ENCODE measurements around the gene GRIN2A. TPM values are rescaled to one million over a fixed set of nuclear protein-coding genes. Genes with fewer than 3 reads are reported as not detected.

The GRIN2A gene
- polyA plus RNA-seq, 2 of the 4 experiments (the other 2 are of a cell fraction) = not detected

DNA sequence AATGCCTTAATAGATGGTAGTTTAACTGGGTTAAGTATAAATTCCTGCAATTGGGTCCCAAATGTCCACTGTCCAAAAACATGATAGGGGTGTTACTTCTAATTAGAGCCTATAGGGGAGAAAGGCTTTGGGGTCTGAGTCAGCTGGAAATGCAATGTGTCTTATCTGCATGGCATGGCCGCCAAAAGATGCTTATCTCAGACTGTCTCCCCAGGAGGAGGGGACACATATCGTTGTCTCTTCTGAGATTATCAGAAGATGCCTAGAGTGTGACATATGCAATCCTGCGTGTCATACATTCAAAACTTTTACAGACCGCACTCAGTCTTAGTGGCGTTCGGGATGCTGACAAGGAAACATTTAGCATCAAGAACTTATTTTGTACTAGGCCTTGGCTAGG lies 442.9 kb downstream of the GRIN2A start:
- FAIRE-seq = no peak
- ATAC-seq = no peak
- WGBS (ENCODE audit: missing lambda C conversion rate) = 42% methylated on average over 6 of the region's 6 CpGs

DNA sequence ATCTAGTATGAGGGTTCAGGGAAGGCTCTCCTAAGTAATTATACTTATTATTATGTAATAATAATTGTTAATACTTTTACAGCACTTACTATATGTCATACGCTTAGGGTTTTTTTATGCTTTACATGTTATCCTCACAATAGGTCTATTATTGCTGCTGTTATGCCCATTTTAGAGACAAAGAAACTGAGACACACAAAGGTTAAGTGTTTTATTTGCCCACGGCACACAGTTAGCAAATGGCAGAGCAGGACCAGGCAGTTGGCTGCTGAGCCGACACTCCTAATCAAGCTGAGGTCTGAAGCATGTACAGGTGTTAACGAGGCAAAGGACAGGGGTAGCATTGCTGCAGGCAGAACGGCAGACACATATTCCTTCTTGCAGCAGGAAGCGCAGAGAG lies 443.5 kb downstream of the GRIN2A start:
- Histone ChIP-seq H3K4me2 (no peak overlapping the region), H3K4me1 (no peaks in the 10 kb centered on the region), H3K27ac (no peak overlapping the region), H3K4me3 (no peak overlapping the region), H3K9me3 (no peaks in the 10 kb centered on the region)
- TF ChIP-seq EHF (CRISPR knock-in tag; IDR thresholded peaks at IDR 0.05) = no peak
- no peak for TF ChIP-seq NR3C1 (IDR thresholded peaks at IDR 0.05)
- DNase-seq (ENCODE audit: low read depth in 1 of 2, low spot score in 1 of 2) = no peak
- WGBS (ENCODE audit: missing lambda C conversion rate) = 12% methylated on average over 6 of the region's 6 CpGs
- ATAC-seq = no peak
- ChIA-PET POLR2A (no interaction called here), CTCF (no interaction called here)
- no peak for FAIRE-seq

More for the DNA sequence above, 442.9 kb downstream of the GRIN2A start:
- Histone ChIP-seq H3K4me3 (no peak overlapping the region), H3K4me2 (no peak overlapping the region), H3K9me3 (no peaks in the 10 kb centered on the region), H3K4me1 (no peaks in the 10 kb centered on the region), H3K27ac (no peak overlapping the region)
- DNase-seq (ENCODE audit: low read depth in 1 of 2, low spot score in 1 of 2) = no peak
- ChIA-PET CTCF (no interaction called here), POLR2A (no interaction called here)
- TF ChIP-seq SMC3 (IDR thresholded peaks at IDR 0.05) (no peak), KDM1A (IDR thresholded peaks at IDR 0.05; ENCODE audit: low read depth) (no peak), EHF (CRISPR knock-in tag; IDR thresholded peaks at IDR 0.05) (no peak), MAFK (IDR thresholded peaks at IDR 0.05; ENCODE audit: partially characterized antibody) (no peak), JUN (IDR thresholded peaks at IDR 0.05) (no peak), HDAC2 (IDR thresholded peaks at IDR 0.05) (no peak), BHLHE40 (IDR thresholded peaks at IDR 0.05; ENCODE audit: low read depth, low read length) (no peak), HOXB5 (CRISPR knock-in tag; IDR thresholded peaks at IDR 0.05) (no peak), ZSCAN20 (CRISPR knock-in tag; IDR thresholded peaks at IDR 0.05) (no peak), EP300 (IDR thresholded peaks at IDR 0.05) (no peak)
- TF ChIP-seq, protein P1, sequence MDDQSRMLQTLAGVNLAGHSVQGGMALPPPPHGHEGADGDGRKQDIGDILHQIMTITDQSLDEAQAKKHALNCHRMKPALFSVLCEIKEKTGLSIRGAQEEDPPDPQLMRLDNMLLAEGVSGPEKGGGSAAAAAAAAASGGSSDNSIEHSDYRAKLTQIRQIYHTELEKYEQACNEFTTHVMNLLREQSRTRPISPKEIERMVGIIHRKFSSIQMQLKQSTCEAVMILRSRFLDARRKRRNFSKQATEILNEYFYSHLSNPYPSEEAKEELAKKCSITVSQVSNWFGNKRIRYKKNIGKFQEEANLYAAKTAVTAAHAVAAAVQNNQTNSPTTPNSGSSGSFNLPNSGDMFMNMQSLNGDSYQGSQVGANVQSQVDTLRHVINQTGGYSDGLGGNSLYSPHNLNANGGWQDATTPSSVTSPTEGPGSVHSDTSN (IDR thresholded peaks at IDR 0.05) = no peak
- TF ChIP-seq, protein P2, sequence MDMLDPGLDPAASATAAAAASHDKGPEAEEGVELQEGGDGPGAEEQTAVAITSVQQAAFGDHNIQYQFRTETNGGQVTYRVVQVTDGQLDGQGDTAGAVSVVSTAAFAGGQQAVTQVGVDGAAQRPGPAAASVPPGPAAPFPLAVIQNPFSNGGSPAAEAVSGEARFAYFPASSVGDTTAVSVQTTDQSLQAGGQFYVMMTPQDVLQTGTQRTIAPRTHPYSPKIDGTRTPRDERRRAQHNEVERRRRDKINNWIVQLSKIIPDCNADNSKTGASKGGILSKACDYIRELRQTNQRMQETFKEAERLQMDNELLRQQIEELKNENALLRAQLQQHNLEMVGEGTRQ (IDR thresholded peaks at IDR 0.05) = no peak

DNA sequence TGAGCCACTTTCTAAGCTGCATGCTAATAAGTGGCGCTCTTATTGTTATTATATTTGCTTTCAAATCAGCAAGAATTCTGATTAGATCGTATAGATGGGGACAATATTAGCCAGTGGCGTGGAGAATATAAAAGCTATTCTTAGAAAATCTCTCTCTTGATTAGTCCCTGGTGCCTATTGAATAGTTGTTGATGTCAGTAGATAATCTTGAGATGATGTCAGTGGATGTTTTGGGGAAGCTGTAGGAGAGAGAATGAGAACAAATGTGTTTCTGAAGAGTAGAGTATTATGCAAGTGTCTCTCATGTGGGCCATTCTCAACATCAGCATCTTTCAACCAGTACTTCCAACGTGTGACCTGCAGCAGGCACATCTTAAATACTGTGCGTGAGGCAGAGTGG lies 445.7 kb downstream of the GRIN2A start:
- FAIRE-seq (no peak), DNase-seq (ENCODE audit: low read depth in 1 of 2, low spot score in 1 of 2) (no peak), ATAC-seq (no peak)
- Histone ChIP-seq H3K9me3 (no peaks in the 10 kb centered on the region), H3K27ac (no peak overlapping the region), H3K4me2 (no peak overlapping the region), H3K4me3 (no peak overlapping the region), H3K4me1 (no peaks in the 10 kb centered on the region)
- POLR2A ChIA-PET = no interaction called here
- WGBS (ENCODE audit: missing lambda C conversion rate) = 2% methylated on average over 5 of the region's 5 CpGs
- TF ChIP-seq RAD21 (conservative IDR thresholded peaks at IDR 0.05 in 1 of 2, IDR thresholded peaks at IDR 0.05 in 1 of 2) = no peak
- no peak for TF ChIP-seq FOXS1 (CRISPR knock-in tag; IDR thresholded peaks at IDR 0.05)
- TF ChIP-seq, protein P2 (IDR thresholded peaks at IDR 0.05) = no peak
- TF ChIP-seq, protein P3, sequence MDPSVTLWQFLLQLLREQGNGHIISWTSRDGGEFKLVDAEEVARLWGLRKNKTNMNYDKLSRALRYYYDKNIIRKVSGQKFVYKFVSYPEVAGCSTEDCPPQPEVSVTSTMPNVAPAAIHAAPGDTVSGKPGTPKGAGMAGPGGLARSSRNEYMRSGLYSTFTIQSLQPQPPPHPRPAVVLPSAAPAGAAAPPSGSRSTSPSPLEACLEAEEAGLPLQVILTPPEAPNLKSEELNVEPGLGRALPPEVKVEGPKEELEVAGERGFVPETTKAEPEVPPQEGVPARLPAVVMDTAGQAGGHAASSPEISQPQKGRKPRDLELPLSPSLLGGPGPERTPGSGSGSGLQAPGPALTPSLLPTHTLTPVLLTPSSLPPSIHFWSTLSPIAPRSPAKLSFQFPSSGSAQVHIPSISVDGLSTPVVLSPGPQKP (IDR thresholded peaks at IDR 0.05; ENCODE audit: low read depth, low read length) = no peak
- TF ChIP-seq RFX5 (IDR thresholded peaks at IDR 0.05) = no peak
- TF ChIP-seq EHMT2 (IDR thresholded peaks at IDR 0.05; ENCODE audit: low read depth) = no peak
- TF ChIP-seq RARB (CRISPR knock-in tag; IDR thresholded peaks at IDR 0.05) = no peak
- TF ChIP-seq POLR2A (IDR thresholded peaks at IDR 0.05; ENCODE audit: low read length) = no peak
- TF ChIP-seq NFE2L2 (conservative IDR thresholded peaks at IDR 0.05; ENCODE audit: low read length) = no peak
- CTCF ChIA-PET = no interaction called here
